Esophagus muscularis mucosa (tissue), 4 donors: ENCODE data around the gene SPATA3. TPM values are rescaled to one million over a fixed set of nuclear protein-coding genes. Genes with fewer than 3 reads are reported as not detected.

Source experiments
- DNase-seq: peaks from one replicate; pipeline ENCODE4 v3.0.0-alpha.2; 2017; ENCODE audit errors: extremely low spot score
- H3K27ac ChIP-seq, 4 donors: fragments of 200-600 bp; sonication (generic); replicated peaks in 1 of 4; 1 replicate in 3 of 4; 2 replicates in 1 of 4; pipeline ENCODE4 v1.5.1; 2016 to 2019; ENCODE audit warnings: mild to moderate bottlenecking in 1 of 4
- H3K27me3 ChIP-seq, 4 donors: fragments of 200-600 bp; sonication (generic); one replicate each; pipeline versions ENCODE4 v1.5.1 to v1.6.0; 2016 to 2019
- H3K36me3 ChIP-seq, 4 donors: fragments of 200-600 bp; sonication (generic); one replicate each; pipeline ENCODE4 v1.5.1; 2016 to 2019
- H3K4me1 ChIP-seq, 4 donors: fragments of 200-600 bp; sonication (generic); one replicate each; pipeline ENCODE4 v1.5.1; 2016 to 2019
- H3K4me3 ChIP-seq, 4 donors: fragments of 200-600 bp; sonication (generic); 1 replicate in 2 of 4; 2 replicates in 2 of 4; pipeline ENCODE4 v1.5.1; 2016 to 2019; ENCODE audit warnings: mild to moderate bottlenecking in 4 of 4, moderate library complexity in 1 of 4
- H3K9me3 ChIP-seq, 4 donors: fragments of 200-600 bp; sonication (generic); 1 replicate in 3 of 4; 2 replicates in 1 of 4; pipeline ENCODE4 v1.5.1; 2016 to 2019
- EP300 ChIP-seq: sonication (generic); formaldehyde crosslinking; IDR thresholded peaks from one replicate; pipeline ENCODE4 v1.6.1; 2017; ENCODE audit warnings: antibody characterized with exemption
- POLR2A ChIP-seq: fragments of 450-650 bp; IDR thresholded peaks from one replicate; pipeline ENCODE4 v1.6.1; 2017; ENCODE audit warnings: antibody characterized with exemption, moderate library complexity, mild to moderate bottlenecking, low read depth
- POLR2AphosphoS5 ChIP-seq, 2 donors: sonication (generic); formaldehyde crosslinking; IDR thresholded peaks; one replicate each; pipeline ENCODE4 v1.6.1; 2017; ENCODE audit warnings: antibody characterized with exemption in 2 of 2
- WGBS: methylation state at CpG from one replicate; pipeline ENCODE4 v1.1.5; 2018; 5-methylcytosine and 5-hydroxymethylcytosine counted together
- intact Hi-C: fragments of 100-400 bp; cut with DNase I; formaldehyde crosslinking; loops from one replicate; pipeline ENCODE4 v1.15.1; 2023
- total RNA-seq, 4 donors: library from RNA; depleted of rRNA; stranded (reverse); fragments of >200 nt; gene quantifications; one replicate each; pipeline versions ENCODE4 v1.1.0 to v1.2.1, GENCODE V29; 2016
- TF ChIP-seq, protein P1 (sequence below), 3 experiments: fragments of 200-600 bp in 2 of 3; fragments of 450-650 bp in 1 of 3; sonication (generic) in 2 of 3; IDR thresholded peaks; one replicate each; pipeline ENCODE4 v1.5.1; 2017 to 2019; ENCODE audit warnings: antibody characterized with exemption in 3 of 3, mild to moderate bottlenecking in 2 of 3, moderate library complexity in 1 of 3

Gene SPATA3
- total RNA-seq = not detected

- Histone ChIP-seq H3K4me1 (no peaks in the 10 kb centered on the region), H3K36me3 (no peaks in the 10 kb centered on the region), H3K4me3 (no peak within 1 kb of the TSS), H3K27ac (no peak within 1 kb of the TSS), H3K27me3 (peaks cover 0 to 72% (median 2%) of the 10 kb centered on the region in 4 donors), H3K9me3 (no peaks in the 10 kb centered on the region)
- TF ChIP-seq, protein P1, sequence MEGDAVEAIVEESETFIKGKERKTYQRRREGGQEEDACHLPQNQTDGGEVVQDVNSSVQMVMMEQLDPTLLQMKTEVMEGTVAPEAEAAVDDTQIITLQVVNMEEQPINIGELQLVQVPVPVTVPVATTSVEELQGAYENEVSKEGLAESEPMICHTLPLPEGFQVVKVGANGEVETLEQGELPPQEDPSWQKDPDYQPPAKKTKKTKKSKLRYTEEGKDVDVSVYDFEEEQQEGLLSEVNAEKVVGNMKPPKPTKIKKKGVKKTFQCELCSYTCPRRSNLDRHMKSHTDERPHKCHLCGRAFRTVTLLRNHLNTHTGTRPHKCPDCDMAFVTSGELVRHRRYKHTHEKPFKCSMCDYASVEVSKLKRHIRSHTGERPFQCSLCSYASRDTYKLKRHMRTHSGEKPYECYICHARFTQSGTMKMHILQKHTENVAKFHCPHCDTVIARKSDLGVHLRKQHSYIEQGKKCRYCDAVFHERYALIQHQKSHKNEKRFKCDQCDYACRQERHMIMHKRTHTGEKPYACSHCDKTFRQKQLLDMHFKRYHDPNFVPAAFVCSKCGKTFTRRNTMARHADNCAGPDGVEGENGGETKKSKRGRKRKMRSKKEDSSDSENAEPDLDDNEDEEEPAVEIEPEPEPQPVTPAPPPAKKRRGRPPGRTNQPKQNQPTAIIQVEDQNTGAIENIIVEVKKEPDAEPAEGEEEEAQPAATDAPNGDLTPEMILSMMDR (IDR thresholded peaks at IDR 0.05) = no peak
- TF ChIP-seq POLR2AphosphoS5 (IDR thresholded peaks at IDR 0.05) (no peak), EP300 (no peak), POLR2A (no peak)
- no peak for DNase-seq
- WGBS = 93% methylated on average over 6 of the region's 9 CpGs
- intact Hi-C loops = no loop called here
Observed at GRCh38 chr2:230995821-230996220, at the start of gene SPATA3. Gene SPATA3, plus strand, starts transcription at chr2:230996121. Its CDS starts 113 bp downstream, at chr2:230996234.

- WGBS = 92% methylated on average over 7 of the region's 7 CpGs
- no peaks in the 10 kb centered on the region for H3K36me3 ChIP-seq
- TF ChIP-seq EP300 = no peak
- no peak for TF ChIP-seq POLR2A
- TF ChIP-seq POLR2AphosphoS5 (IDR thresholded peaks at IDR 0.05) = no peak
- TF ChIP-seq, protein P1 (IDR thresholded peaks at IDR 0.05) = no peak
Observed at GRCh38 chr2:230946429-230947234, 49.3 kb upstream of the SPATA3 start.

GRCh38 chr2:230947235-230947576 lies 48.7 kb upstream of the SPATA3 start:
- intact Hi-C loops = no loop called here
- H3K4me3 ChIP-seq = no peak overlapping the region
- H3K4me1 ChIP-seq = no peaks in the 10 kb centered on the region
- H3K27me3 ChIP-seq = no peaks in the 10 kb centered on the region
- no peaks in the 10 kb centered on the region for H3K9me3 ChIP-seq
- DNase-seq = no peak
- no peaks in the 10 kb centered on the region for H3K36me3 ChIP-seq
- TF ChIP-seq POLR2A (no peak), EP300 (no peak), POLR2AphosphoS5 (IDR thresholded peaks at IDR 0.05) (no peak)
- TF ChIP-seq, protein P1 (IDR thresholded peaks at IDR 0.05) = no peak
- WGBS = 93% methylated on average over 3 of the region's 3 CpGs
- H3K27ac ChIP-seq = no peak overlapping the region

More at GRCh38 chr2:230946429-230947234, 49.3 kb upstream of the SPATA3 start:
- intact Hi-C loops = no loop called here
- Histone ChIP-seq H3K27ac (no peak overlapping the region), H3K4me3 (no peak overlapping the region), H3K4me1 (no peaks in the 10 kb centered on the region), H3K9me3 (no peaks in the 10 kb centered on the region), H3K27me3 (no peaks in the 10 kb centered on the region)
- no peak for DNase-seq

DNA sequence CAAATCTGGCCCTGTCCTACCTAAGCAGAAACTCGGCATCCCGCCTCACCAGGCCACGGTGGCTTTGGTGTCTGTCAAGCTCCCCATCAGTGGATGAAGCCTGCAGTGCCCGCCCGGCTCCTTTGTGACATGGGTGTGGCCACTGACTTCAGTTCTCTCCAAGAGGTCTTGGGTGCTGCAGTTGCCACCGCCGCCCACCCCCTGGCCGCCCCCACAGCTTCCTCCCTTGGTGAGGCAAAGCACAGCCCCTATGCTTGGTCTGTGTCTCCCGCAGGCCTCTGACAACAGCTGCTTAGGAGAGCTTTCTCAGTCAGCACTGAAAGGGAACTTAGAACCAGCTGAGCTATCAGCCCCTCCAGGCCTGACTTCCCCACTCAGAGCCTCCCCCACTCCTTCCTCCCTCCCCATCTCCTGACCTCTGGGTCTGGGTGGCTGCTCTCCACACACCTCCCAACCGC lies 48.0 kb upstream of the SPATA3 start:
- Histone ChIP-seq H3K4me1 (no peaks in the 10 kb centered on the region), H3K36me3 (no peaks in the 10 kb centered on the region), H3K27me3 (no peaks in the 10 kb centered on the region), H3K27ac (no peak overlapping the region), H3K4me3 (no peak overlapping the region), H3K9me3 (no peaks in the 10 kb centered on the region)
- intact Hi-C loops = no loop called here
- no peak for DNase-seq
- WGBS = 87% methylated on average over 6 of the region's 10 CpGs
- TF ChIP-seq POLR2A (no peak), EP300 (no peak), POLR2AphosphoS5 (IDR thresholded peaks at IDR 0.05) (no peak)
- TF ChIP-seq, protein P1 (IDR thresholded peaks at IDR 0.05) = no peak
